ENCODE data around the gene SBK1.

GRCh38 chr16:28290859-28291254 is 1.5 kb upstream of the SBK1 start:
- TF ChIP-seq CTCF (IDR thresholded peaks at IDR 0.05 in 8 of 11, conservative IDR thresholded peaks at IDR 0.05 in 3 of 11), result no peak
- no peak for TF ChIP-seq POLR2A (IDR thresholded peaks at IDR 0.05)
- TF ChIP-seq POLR2AphosphoS5 (IDR thresholded peaks at IDR 0.05), result no peak

Data from spleen (tissue), 7 donors.